ENCODE measurements around the gene GOLPH3L. TPM values are rescaled to one million over a fixed set of nuclear protein-coding genes. Genes with fewer than 3 reads are reported as not detected.
"Not testable (repeated sequence)": the region's sequence is repeated elsewhere in the genome, so short reads cannot be mapped to it uniquely, and the experiment has no call there.

Gene GOLPH3L
- total RNA-seq, 2 experiments from 2014 or later: 15.4 to 18.8 TPM

- ChIA-PET POLR2A (no interaction called here), CTCF (interaction anchor here (0.6 to 6.0 kb wide), 4 partner anchors 43 to 325 kb away, joined by 3 to 57 read pairs (median 4); partner anchors contain the start of gene MCL1)
These were observed 74.5 kb downstream of the GOLPH3L start for GRCh38 chr1:150622303-150622975.

- CTCF ChIA-PET: interaction anchor here (0.6 to 6.0 kb wide), 6 partner anchors 10 to 326 kb away, joined by 3 to 57 read pairs (median 3); partner anchors contain the start of gene MCL1
- POLR2A ChIA-PET: no interaction called here
These were observed 75.3 kb downstream of the GOLPH3L start for GRCh38 chr1:150621497-150622302.

GRCh38 chr1:150620919-150621318 is 76.0 kb downstream of the GOLPH3L start:
- CTCF ChIA-PET: interaction anchor here (0.8 to 6.0 kb wide), 5 partner anchors 9 to 59 kb away, joined by 3 to 57 read pairs (median 3); partner anchors contain the start of gene MCL1
- POLR2A ChIA-PET: interaction anchor here (1.4 to 2.5 kb wide), 2 partner anchors 9 to 42 kb away, joined by 3 to 13 read pairs; partner anchors contain the start of genes ENSA and MCL1

GRCh38 chr1:150619576-150620509 is 77.1 kb downstream of the GOLPH3L start:
- CTCF ChIA-PET: interaction anchor here (0.7 to 6.0 kb wide), 5 partner anchors 7 to 138 kb away, joined by 3 to 57 read pairs (median 3); no protein-coding TSS in a partner anchor

GRCh38 chr1:150615346-150616201 is 81.4 kb downstream of the GOLPH3L start:
- POLR2A ChIA-PET: interaction anchor here (0.7 to 1.4 kb wide), 4 partner anchors 10 to 48 kb away, joined by 4 to 9 read pairs (median 6); no protein-coding TSS in a partner anchor
- CTCF ChIA-PET: interaction anchor here (0.9 to 1.6 kb wide), 4 partner anchors 12 to 67 kb away, joined by 3 to 7 read pairs (median 4); partner anchors contain the start of genes ENSA and MCL1

More at GRCh38 chr1:150619576-150620509, 77.1 kb downstream of the GOLPH3L start:
- POLR2A ChIA-PET: interaction anchor here (0.6 to 2.5 kb wide), 7 partner anchors 10 to 393 kb away, joined by 3 to 13 read pairs (median 5); partner anchors contain the start of genes ENSA and MCL1

- CTCF ChIA-PET: interaction anchor here (1.0 to 3.9 kb wide), 6 partner anchors 8 to 65 kb away, joined by 3 to 23 read pairs (median 5); partner anchors contain the start of gene MCL1
These were observed 83.7 kb downstream of the GOLPH3L start for GRCh38 chr1:150613061-150613920.

GRCh38 chr1:150612014-150612345 is 85.0 kb downstream of the GOLPH3L start:
- ChIA-PET POLR2A (interaction anchor here (0.6 to 1.8 kb wide), 9 partner anchors 24 to 51 kb away, joined by 3 to 28 read pairs (median 4); partner anchors contain the start of gene MCL1), CTCF (interaction anchor here (0.8 to 3.9 kb wide), 7 partner anchors 9 to 50 kb away, joined by 3 to 23 read pairs (median 4); partner anchors contain the start of gene ENSA)

More at GRCh38 chr1:150613061-150613920, 83.7 kb downstream of the GOLPH3L start:
- POLR2A ChIA-PET: interaction anchor here (0.5 to 2.2 kb wide), 6 partner anchors 16 to 250 kb away, joined by 3 to 12 read pairs (median 6); partner anchors contain the start of genes ENSA, MCL1 and RPRD2

- POLR2A ChIA-PET: no interaction called here
These were observed 86.4 kb downstream of the GOLPH3L start for GRCh38 chr1:150610576-150610975.

GRCh38 chr1:150609732-150610131 is 87.2 kb downstream of the GOLPH3L start:
- POLR2A ChIA-PET: interaction anchor here (0.9 kb wide), 1 partner anchor 30 kb away, joined by 7 read pairs; the partner anchor contains the start of gene MCL1
- CTCF ChIA-PET: interaction anchor here (1.1 to 1.2 kb wide), 2 partner anchors 12 to 49 kb away, joined by 3 to 7 read pairs; no protein-coding TSS in a partner anchor

More at GRCh38 chr1:150610576-150610975, 86.4 kb downstream of the GOLPH3L start:
- CTCF ChIA-PET: interaction anchor here (2.0 kb wide), 1 partner anchor 32 kb away, joined by 5 read pairs; no protein-coding TSS in a partner anchor

GRCh38 chr1:150606463-150607142 is 90.4 kb downstream of the GOLPH3L start:
- CTCF ChIA-PET: no interaction called here

GRCh38 chr1:150605451-150605731 is 91.6 kb downstream of the GOLPH3L start:
- ChIA-PET CTCF (interaction anchor here (1.2 kb wide), 1 partner anchor 8 kb away, joined by 3 read pairs; no protein-coding TSS in a partner anchor), POLR2A (interaction anchor here (0.7 to 1.2 kb wide), 3 partner anchors 10 to 27 kb away, joined by 3 to 9 read pairs (median 5); partner anchors contain the start of gene MCL1)

More at GRCh38 chr1:150606463-150607142, 90.4 kb downstream of the GOLPH3L start:
- POLR2A ChIA-PET: interaction anchor here (0.8 kb wide), 1 partner anchor 27 kb away, joined by 3 read pairs; the partner anchor contains the start of gene MCL1

- POLR2A ChIA-PET: interaction anchor here (1.0 to 1.2 kb wide), 2 partner anchors 24 to 25 kb away, joined by 3 to 5 read pairs; partner anchors contain the start of genes ENSA and MCL1
- CTCF ChIA-PET: interaction anchor here (1.2 to 1.9 kb wide), 2 partner anchors 9 to 11 kb away, joined by 3 to 7 read pairs; no protein-coding TSS in a partner anchor
These were observed 92.7 kb downstream of the GOLPH3L start for GRCh38 chr1:150604226-150604588.

GRCh38 chr1:150603711-150604110 is 93.2 kb downstream of the GOLPH3L start:
- ChIA-PET POLR2A (interaction anchor here (1.0 kb wide), 1 partner anchor 26 kb away, joined by 3 read pairs; the partner anchor contains the start of gene ENSA), CTCF (interaction anchor here (1.2 to 1.9 kb wide), 2 partner anchors 12 to 43 kb away, joined by 3 to 7 read pairs; no protein-coding TSS in a partner anchor)

- CTCF ChIA-PET: interaction anchor here (1.9 kb wide), 1 partner anchor 13 kb away, joined by 7 read pairs; no protein-coding TSS in a partner anchor
- POLR2A ChIA-PET: not testable (repeated sequence)
These were observed 94.6 kb downstream of the GOLPH3L start for GRCh38 chr1:150602372-150602771.

- POLR2A ChIA-PET: no interaction called here
These were observed 95.4 kb downstream of the GOLPH3L start for GRCh38 chr1:150601540-150601939.

More at GRCh38 chr1:150601540-150601939, 95.4 kb downstream of the GOLPH3L start:
- CTCF ChIA-PET: interaction anchor here (0.7 kb wide), 1 partner anchor 356 kb away, joined by 3 read pairs; no protein-coding TSS in a partner anchor

Measured in activated CD8-positive, alpha-beta memory T cell treated with anti-CD3 and anti-CD28 coated beads for 36 hours (primary cell).